Activated B cell treated with CpG ODN at 0.5 μM for 24 hours (primary cell): ENCODE data around the gene ACOT13. TPM values are rescaled to one million over a fixed set of nuclear protein-coding genes. Genes with fewer than 3 reads are reported as not detected.

Experiments used
- total RNA-seq: library from RNA; stranded (reverse); gene quantifications from 2 replicates; pipeline ENCODE4 v1.2.3, GENCODE V29; 2022

ACOT13 gene
- total RNA-seq, 1 donor from 2014 or later, result 13.8 TPM

Other genes starting within 250 kb of the ACOT13 start
- 7.3 and 8.4 TPM in 2 replicates for gene GPLD1, start 177.5 kb upstream of the ACOT13 start, total RNA-seq
- gene ALDH5A1, start 172.1 kb upstream of the ACOT13 start, total RNA-seq, result 15.9 and 17.5 TPM in 2 replicates
- gene KIAA0319, start 20.9 kb upstream of the ACOT13 start, total RNA-seq, result 0.20 and 0.27 TPM in 2 replicates
- 48.9 and 51.1 TPM in 2 replicates for gene TDP2, start 178 bp upstream of the ACOT13 start, total RNA-seq
- 127 and 135 TPM in 2 replicates for gene C6orf62, start 52.1 kb downstream of the ACOT13 start, total RNA-seq
- 12.9 and 14.5 TPM in 2 replicates for gene GMNN, start 107.9 kb downstream of the ACOT13 start, total RNA-seq
- 2.1 and 2.3 TPM in 2 replicates for gene ARMH2, start 131.8 kb downstream of the ACOT13 start, total RNA-seq